HG03108 (cell line): ENCODE data around the gene COL26A1.
"Not testable (repeated sequence)": the region's sequence is repeated elsewhere in the genome, so short reads cannot be mapped to it uniquely, and the experiment has no call there.

Experiments
- ATAC-seq: cut with Tn5 transposase; IDR thresholded peaks from one replicate; pipeline ENCODE4 v1.9.1; 2021; ENCODE audit warnings: moderate library complexity; ENCODE audit not compliant: unreplicated experiment

The COL26A1 gene

DNA sequence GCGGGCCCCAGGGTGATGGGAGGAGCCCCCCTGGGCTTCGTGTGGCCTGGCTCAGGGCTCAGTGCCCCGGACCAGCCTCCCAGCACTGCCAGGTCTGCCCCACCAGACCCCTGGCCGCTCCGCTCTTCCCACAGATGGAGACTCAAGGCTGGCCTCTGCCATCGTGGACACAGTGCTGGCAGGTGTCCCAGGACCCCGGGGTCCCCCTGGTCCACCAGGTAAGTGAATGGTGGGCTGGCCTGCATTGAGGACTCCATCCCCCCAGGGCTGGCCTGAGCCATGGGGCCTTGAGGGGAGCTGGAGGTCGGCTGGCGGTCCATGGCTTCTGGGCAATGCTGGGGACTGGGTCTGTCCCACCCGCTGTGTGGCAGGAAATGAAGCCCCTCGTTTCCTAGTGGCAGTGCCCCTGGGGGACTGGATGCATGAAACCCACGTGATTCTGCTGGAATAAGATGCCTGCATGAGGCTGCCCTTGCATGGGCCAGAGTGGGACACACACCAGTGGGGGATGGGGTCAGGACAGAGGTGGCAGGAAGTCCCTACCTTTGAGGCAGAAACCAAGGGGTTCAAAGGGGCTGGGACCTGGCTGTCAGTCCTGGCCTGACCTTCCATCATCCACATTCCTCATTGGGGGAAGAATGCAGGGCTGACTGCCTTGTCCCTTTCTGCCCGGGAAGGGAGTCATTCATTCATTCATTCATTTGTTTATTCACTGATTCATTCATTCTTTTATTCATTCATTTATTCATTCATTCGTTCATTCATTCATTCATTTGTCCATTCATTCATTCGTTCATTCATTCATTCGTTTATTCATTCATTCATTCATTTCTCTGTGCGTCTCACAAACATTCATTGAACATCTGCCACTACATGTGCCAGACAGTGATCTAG lies 184.6 kb downstream of the COL26A1 start:
- no peak for ATAC-seq

DNA sequence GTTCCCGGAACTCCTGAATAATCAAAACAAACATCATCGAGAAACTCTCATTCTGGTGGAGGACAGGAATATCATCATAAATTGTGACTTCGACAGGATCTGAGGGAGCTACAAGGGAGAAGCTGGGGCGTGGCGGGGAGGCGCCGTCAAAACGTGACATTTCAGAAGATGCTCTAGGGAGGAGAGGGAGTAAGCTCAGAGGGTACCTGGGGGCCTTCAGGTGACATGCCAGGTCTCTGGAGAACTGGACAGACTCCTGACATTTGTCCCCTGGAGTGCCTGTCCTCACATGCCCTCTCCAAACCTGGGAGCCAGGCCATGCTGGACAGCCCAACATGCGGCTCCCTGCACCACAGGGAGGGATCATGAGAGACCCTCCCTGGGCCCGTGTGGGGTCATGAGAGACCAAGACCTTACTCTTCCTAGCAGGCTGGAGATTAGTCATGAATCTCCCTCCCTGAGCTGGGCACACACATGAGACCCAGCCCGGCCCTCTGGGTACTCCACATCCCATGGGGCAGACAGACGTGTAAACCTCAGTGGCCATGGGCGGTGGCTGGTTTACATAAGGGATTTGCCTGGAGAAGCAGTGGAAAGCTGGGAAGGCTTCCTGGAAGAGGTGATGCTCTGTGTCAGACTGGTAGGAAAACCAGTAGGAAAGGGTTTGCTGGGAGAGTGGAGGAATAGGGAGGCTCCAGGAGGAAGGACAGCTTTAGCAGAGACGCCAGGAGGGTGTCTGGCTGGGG lies 185.4 kb downstream of the COL26A1 start:
- no peak for ATAC-seq

DNA sequence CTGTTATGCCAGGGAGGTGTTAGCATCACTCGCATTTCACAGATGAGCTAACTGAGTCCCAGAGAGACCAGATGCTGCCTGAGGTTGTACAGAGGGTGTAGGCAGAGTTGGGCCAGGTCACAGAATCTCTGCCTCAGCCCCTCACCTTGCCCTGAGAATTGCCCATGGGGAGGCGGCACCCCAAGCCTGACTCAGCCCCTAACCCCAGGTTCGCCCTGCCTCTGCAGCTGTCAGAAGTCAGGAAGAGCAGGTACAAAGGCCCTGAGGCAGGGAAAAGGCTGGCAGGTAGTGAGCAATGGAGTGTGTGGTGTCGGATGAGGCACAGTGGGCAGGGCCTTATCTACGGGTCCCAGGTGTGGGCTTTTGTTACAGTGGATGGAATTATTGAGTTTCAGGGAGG lies 187.1 kb downstream of the COL26A1 start:
- no peak for ATAC-seq

DNA sequence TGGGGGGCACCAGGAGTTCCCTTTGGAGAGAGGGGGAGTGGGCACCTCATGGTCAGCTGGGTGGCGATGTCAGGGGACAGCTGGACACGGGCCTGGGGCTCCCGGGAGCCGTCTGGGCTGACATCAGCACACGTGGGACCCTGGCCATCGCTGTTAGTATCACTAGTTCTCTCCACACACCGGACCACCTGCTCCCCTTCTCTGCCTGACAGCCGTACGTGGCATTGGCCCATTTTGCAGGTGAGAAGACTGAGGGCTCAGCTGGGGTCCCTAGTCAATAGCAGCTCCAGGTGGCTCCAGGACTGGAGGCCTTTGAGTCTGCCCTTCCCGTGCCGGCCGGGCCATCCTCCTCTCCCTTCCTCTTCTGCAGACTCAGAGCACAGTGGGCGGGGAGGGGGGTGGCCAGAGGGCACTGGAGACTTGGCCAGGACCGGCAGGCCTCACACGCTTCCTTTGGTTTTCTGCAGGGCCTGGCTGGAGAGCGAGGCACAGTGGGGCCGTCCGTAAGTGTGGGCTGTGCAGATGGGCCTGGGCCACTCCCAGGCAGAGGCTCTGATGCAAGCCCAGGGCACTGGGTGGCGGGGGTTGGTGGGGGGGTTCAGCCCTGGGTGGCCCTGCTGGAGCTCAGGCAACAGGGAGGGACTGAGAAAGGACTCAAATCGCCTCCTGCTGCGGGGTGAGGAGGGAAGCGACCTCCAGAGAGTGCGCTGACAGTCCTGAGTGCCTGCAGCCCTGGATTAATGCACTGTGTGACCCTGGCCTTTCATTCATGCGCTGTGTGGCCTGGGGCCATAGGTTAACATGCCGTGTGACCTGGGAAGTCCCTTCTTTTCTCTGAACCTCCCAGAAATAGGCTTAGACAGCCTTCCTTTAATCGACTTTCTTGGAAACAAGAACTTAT lies 188.2 kb downstream of the COL26A1 start:
- no peak for ATAC-seq

DNA sequence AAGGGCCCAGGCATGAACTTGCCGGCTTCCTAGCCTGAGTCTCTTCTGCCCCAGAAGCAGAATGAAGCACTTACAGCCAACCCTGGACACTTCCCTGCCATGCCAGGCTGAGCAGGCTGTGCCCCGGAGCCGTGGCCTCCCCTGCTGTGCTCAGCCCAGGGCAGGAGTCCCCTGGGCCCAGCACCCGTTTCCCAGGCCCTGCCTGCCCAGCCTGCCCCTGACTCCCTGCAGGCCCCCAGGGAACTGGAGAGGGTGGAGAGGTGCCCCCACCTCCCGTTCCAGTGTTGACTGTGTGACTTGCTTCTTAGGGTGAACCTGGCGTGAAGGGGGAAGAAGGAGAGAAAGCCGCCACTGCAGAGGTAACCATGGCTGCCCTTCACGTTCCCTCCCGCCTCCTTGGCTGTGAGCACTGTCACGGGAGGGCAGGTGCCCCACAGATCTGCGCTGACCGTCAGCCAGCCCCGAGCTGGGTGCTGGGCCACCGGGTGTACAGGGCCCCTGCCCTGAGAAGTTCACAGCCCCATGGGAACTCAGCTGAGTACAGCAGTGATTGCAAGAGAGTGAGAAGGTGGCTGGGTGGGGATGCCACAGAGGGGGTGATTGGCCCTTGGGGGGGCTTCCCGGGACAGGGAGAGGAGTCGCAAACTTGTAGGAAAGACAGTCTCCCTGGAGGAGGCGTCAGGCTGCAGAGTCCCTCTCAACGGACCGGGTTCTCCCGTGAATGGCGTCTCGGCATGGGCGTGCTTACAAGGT lies 190.5 kb downstream of the COL26A1 start:
- ATAC-seq, result no peak

DNA sequence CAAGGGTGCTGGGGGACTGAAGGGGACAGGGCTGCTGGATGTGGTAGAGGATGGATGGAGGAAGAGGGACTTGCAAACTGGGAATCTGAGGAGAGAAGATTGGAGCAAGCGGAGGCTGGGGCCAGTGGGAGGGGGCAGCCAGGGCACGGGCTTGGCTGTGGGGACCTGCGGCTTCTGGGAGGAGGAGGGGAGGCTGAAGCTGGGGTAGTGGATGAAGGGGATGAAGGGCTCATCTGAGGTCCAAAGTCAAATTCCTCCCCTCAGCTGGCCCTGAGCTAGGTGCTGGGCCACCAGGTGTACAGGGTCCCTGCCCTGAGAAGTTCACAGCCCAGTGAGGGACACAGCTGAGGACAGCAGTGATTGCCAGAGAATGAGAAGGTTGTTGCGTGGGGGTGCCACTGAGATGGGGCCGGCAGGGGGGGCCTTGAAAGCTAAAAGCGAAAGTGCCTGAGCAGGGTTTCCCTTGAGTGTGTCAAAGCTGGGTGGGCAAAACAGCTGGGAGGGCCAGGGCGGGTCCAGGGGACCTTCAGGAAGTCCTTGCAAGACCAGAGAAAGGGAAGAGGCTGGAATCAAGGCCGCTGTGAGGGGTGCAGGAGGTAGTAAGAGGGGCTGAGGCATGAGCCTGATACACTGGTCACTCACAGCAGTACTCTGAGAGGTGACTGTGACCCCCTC lies 191.2 kb downstream of the COL26A1 start:
- ATAC-seq, result no peak

DNA sequence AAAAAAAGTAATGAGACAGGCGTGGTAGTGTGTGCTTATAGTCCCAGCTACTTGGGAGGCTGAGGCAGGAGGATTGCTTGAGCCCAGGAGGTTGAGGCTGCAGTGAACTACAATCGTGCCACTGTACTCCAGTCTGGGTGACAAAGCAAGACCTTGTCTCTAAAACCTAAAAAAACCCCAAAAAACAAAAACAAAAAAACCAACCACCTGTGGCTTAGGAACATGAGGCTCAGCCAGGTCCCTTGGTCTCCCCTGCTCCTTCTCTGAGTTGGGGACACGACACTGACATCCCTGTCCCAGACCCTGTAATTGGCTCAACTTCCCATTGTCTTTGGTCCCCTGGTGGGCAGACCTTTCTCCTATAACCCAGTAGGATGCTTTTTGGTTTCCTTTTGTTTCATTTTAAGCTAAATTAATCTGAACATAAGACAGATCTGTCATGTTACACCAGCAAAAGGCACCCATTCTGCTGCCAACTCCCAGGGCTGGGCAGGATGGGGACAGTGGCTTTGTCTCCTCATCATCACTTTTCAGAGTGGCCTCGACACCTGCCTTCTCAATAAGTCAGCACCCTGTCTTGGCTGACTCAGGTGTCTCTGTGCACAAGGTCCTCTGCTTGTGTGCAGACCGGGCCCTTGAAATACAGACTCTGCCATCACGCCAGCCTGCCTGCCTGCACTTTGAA lies 192.1 kb downstream of the COL26A1 start:
- ATAC-seq, result no peak

DNA sequence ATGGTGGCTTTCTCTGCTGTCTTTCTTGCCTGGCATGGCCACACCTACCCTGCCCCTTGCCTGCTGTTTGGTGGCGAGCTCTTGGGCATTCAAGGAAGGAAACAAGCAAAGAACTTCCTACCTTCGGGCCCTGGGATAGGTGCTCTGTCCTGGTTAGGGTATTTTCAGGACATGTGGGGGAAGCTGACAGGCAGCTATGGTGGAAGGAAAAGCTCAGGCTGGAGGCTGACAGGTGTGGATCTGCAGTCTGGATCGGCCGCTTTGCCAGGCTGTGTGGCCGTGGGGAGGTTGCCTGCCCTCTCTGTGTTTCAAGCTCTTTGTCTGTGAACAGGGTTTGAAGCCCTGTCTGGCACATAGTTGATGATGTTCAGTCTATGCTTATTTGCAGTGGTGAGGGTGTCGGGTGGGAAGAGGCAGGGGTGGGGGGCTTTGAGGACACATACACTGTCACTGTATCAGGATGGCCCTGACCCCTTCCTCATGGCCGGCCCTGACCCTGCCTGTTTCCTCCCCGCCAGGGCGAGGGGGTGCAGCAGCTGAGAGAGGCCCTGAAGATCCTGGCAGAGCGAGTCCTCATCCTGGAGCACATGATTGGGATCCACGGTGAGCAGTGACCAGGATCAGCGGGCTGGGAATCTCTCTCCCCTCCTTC lies 192.7 kb downstream of the COL26A1 start:
- no peak for ATAC-seq

DNA sequence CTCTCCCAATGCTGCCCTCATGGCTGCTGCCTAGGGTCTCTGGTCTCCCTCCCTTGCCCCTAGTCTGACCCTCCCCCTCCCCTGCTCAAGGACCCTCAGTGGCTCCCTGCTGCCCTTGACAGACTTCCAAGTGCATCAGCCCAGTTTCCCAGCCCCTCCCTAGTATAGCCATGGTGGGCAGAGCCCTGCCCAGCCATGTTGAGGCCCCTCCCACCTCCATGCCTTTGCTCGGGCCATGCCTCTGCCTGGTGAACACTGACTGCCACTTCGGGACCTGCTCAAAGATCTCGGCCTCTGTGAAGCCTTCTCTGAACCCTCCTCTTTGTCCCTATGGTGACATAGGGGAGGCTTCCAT lies 193.2 kb downstream of the COL26A1 start:
- ATAC-seq, result no peak

DNA sequence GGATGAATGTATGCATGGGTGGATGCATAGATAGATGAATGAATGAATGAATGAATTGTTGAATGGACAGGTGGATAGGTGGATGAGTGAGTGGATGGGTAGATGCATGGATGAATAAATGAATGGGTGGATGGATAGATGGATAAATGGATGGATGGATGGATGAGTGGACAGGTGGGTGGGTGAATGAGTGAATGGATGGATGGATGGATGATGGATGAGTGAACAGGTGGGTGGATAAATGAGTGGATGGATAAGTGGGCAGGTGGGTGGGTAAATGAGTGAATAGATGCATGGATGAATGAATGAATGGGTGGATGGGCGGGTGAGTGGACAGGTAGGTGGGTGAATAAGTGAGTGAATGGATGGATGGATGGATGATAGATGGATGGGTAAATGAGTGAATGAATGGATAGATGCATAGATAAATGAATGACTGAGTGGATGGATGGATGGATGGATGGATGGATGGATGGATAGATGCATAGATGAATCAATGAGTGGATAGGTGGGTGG lies 193.8 kb downstream of the COL26A1 start:
- ATAC-seq, result no peak

DNA sequence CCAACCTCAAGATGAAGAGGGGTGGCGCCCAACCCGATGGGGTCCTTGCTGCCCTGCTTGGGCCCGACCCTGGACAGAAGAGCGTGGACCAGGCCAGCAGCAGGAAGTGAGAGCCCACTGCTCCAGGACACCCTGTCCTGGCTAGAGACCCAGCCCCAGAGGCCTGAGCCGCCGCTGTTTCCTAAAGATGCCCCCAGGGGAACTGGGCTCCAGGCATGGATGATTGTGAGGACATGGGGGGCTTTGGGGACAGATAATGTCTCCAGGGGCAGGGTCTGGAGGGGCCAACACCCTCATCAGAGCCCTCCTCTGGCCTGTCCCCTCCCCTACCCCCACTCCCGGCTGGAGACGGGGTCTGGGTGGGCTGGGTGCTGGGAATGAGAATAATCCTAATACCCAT lies 194.7 kb downstream of the COL26A1 start:
- ATAC-seq, result no peak

DNA sequence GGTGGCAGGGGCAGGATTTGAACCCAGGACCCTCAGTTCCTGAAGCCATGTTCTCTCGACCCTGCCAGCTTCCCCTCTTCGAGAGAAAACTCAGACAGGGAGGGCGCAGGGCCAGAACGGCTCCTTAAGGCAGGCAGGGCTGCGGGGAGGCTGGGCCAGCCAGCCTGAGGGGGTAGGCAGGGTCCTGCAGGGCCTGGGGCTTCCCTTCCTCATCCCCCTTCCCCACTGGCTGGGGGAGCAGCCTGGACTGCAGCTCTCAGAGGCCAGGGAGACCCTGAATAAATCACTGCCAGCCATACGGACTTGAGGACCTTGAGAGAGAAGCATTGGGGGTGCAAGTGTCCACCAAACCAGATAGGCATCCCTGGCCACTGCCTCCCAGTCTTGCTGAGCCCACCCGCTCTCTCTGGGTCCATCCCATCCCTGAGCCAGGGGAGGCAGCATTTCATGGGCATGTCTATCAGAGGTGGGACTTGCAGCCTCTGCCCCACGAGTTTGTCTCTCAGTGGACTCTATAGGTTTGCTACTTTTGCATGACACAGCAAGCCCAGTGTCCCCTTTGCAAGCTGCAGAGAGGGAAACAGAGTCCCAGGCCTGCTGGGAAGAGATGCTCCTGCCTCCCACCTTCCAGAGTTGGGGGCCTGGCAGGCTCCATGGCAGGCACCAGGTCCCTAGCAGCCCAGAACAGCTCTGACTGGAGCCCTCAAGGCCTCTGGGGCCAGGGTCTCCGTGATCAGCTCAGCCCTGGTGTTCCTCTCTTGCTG lies 195.5 kb downstream of the COL26A1 start:
- no peak for ATAC-seq

DNA sequence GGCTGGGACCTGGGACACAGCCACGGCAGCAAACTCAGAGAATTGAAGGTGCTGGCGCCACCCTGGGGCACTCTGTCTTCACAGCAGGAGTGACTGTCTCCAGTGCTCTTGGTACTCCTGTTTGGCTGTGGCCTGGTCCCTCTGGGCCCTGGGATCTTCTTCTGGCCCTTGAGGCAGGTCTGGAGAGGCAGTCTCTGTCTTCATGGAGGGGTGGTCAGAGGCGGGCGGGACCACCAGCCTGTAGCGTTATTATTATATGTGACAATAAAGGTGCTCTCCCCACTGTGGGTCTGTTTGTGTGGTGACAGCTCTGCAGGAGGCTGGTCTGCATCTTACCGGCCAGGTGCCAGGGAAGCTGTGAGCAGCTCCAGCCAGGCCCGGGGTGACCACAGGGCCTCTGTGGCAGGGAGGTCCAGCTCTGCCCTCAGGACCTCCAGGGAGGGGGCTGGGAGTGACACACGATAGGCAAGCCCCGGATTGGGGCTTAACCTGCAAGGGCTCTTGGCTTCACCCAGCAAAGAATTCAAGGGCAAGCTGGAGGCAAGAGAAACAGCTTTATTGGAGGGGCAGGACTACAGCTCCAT lies 196.2 kb downstream of the COL26A1 start:
- no peak for ATAC-seq

DNA sequence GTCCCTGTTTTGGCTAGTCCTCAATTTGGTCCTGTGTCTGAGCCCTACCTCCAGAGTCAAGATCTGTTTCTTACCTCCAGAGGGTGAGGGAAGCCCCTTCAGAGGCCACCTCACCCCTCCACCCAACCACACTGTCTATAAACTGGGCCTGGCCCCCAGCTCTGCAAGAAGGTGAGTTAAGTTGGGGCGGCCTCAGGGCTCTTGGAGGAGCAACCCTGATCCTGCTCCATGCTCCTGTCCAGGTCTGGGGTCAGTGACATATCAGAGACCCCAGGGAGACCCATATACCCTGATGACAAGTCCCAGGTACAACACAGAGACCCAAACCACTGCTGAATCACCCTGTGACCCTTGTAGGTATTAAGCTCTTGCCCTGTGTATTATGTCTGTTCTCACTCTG lies 196.9 kb downstream of the COL26A1 start:
- ATAC-seq, result no peak

DNA sequence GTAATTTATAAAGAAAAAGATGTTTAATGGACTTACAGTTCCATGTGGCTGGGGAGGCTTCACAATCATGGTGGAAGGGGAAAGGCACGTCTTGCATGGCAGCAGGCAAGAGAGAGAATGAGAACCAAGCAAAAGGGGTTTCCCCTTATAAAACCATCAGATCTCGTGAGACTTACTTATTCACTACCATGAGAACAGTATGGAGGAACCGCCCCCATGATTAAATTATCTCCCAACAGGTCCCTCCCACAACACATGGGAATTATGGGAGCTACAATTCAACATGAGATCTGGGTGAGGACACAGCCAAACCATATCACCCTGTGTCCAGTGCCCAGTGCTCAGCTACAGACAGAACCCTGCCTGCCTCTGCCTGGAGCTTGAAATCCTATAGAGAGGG lies 197.3 kb downstream of the COL26A1 start:
- not testable (repeated sequence) for ATAC-seq

DNA sequence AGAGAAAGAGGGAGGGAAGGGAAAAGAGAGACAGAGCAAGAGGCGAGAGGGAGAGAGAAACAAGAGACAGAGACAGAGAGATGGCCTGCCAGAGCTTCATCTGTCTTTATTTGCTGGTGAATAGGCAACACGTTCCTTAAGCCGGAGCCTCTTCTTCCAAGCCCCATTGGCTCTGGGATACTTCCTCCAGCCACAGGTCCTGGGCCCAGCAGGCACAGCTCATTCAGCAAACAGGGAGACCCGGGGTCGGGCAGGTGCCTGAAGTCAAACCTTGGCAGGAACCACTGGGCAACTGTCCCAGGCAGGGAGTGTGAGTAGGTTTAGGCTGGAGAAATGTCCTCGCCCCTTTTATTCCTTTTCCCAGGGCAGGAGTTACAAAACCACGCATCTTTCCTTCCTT lies 198.2 kb downstream of the COL26A1 start:
- no peak for ATAC-seq

DNA sequence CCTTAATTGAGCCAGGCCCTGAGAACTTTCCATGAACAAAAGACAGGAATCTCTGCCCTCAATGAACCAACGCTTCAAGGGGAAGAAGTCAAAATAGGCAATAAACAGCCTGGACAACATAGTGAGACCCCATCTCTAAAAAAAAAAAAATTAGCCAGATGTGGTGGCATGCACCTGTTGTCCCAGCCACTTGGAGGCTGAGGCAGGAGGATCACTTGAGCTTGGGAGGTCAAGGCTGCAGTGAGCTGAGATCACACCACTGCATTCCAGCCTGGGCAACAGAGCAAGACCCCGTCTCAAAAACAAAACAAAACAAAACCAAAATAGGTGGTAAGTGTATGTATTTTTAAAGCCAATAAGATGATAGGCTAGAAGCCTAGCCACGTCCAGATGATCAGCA lies 198.6 kb downstream of the COL26A1 start:
- not testable (repeated sequence) for ATAC-seq
